ENCODE measurements around the gene CCR7. TPM values are rescaled to one million over a fixed set of nuclear protein-coding genes. Genes with fewer than 3 reads are reported as not detected.

CCR7 gene
- total RNA-seq, 1 experiment from 2014 or later: 0.57 TPM

- H3K27ac Mint-ChIP-seq: no peak overlapping the region
- peaks cover 17% of the 10 kb centered on the region for H3K4me1 Mint-ChIP-seq
- ChIA-PET POLR2A (interaction anchor here (0.6 kb wide), 1 partner anchor 170 kb away, joined by 4 read pairs; no protein-coding TSS in a partner anchor), CTCF (interaction anchor here (1.0 to 9.6 kb wide), 10 partner anchors 9 to 173 kb away, joined by 3 to 127 read pairs (median 6); partner anchors contain the start of genes IGFBP4 and TOP2A)
- no peaks in the 10 kb centered on the region for H3K36me3 Mint-ChIP-seq
- no peaks in the 10 kb centered on the region; the same call in 1 of the 2 replicates for H3K27me3 Mint-ChIP-seq (ENCODE audit: low read depth)
- ATAC-seq (no peak), DNase-seq (ENCODE audit: low spot score) (no peak)
- H3K4me3 Mint-ChIP-seq: no peak overlapping the region
- no peaks in the 10 kb centered on the region for H3K9me3 Mint-ChIP-seq
- TF ChIP-seq FOXP1 (CRISPR knock-in tag; IDR thresholded peaks at IDR 0.05; ENCODE audit: borderline replicate concordance): no peak
- TF ChIP-seq GRHL2 (CRISPR knock-in tag; IDR thresholded peaks at IDR 0.05; ENCODE audit: insufficient replicate concordance, severe bottlenecking): no peak
- TF ChIP-seq ZSCAN18 (CRISPR knock-in tag; IDR thresholded peaks at IDR 0.05): no peak
- no peak for TF ChIP-seq SOX15 (CRISPR knock-in tag; IDR thresholded peaks at IDR 0.05)
- no peak for TF ChIP-seq TEAD1 (CRISPR knock-in tag; IDR thresholded peaks at IDR 0.05)
- TF ChIP-seq, protein P1, sequence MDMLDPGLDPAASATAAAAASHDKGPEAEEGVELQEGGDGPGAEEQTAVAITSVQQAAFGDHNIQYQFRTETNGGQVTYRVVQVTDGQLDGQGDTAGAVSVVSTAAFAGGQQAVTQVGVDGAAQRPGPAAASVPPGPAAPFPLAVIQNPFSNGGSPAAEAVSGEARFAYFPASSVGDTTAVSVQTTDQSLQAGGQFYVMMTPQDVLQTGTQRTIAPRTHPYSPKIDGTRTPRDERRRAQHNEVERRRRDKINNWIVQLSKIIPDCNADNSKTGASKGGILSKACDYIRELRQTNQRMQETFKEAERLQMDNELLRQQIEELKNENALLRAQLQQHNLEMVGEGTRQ (CRISPR knock-in tag; IDR thresholded peaks at IDR 0.05): no peak
- TF ChIP-seq, protein P2, sequence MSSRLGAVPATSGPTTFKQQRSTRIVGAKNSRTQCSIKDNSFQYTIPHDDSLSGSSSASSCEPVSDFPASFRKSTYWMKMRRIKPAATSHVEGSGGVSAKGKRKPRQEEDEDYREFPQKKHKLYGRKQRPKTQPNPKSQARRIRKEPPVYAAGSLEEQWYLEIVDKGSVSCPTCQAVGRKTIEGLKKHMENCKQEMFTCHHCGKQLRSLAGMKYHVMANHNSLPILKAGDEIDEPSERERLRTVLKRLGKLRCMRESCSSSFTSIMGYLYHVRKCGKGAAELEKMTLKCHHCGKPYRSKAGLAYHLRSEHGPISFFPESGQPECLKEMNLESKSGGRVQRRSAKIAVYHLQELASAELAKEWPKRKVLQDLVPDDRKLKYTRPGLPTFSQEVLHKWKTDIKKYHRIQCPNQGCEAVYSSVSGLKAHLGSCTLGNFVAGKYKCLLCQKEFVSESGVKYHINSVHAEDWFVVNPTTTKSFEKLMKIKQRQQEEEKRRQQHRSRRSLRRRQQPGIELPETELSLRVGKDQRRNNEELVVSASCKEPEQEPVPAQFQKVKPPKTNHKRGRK (CRISPR knock-in tag; IDR thresholded peaks at IDR 0.05; ENCODE audit: borderline replicate concordance): no peak
Observed at GRCh38 chr17:40539711-40540411, 25.4 kb downstream of the CCR7 start.

DNA sequence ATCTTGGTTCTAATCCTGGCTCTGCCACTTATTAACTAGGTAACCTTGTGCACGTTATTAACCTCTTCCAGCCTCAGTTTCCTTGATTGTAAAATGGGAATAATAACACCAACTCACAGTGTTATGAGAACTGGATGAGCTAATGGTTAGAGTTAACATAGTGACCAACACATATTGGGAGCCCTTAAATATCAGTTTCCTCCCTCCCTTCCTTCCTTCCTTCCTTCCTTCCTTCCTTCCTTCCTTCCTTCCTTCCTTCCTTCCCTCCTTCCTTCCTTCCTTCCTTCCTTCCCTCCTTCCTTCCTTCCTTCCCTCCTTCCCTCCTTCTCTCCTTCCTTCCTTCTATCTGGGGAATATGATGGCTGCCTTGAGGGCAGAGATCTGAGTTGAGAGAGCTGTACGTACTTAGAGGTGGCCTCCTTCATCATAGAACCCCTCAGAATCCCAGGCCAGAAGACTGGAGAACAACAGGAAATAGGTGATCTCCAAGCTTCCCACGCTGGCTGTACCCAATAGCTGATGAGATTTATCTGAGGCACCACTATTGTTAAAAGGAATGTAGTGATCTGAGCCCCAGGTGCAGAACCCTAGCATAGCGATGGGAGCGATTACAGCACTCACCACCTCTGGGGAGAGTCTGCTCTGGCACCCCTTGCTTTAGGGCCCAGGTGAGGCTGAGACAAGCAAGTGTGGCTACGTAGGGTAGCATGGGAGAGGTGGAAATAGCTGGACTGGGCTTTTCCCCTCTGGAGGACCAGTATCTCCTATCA lies 26.2 kb downstream of the CCR7 start:
- TF ChIP-seq AR (CRISPR knock-in tag; IDR thresholded peaks at IDR 0.05) (no peak), ZNF416 (CRISPR knock-in tag; IDR thresholded peaks at IDR 0.05) (no peak), ATF6 (CRISPR knock-in tag; IDR thresholded peaks at IDR 0.05) (no peak)
- TF ChIP-seq, protein P3, sequence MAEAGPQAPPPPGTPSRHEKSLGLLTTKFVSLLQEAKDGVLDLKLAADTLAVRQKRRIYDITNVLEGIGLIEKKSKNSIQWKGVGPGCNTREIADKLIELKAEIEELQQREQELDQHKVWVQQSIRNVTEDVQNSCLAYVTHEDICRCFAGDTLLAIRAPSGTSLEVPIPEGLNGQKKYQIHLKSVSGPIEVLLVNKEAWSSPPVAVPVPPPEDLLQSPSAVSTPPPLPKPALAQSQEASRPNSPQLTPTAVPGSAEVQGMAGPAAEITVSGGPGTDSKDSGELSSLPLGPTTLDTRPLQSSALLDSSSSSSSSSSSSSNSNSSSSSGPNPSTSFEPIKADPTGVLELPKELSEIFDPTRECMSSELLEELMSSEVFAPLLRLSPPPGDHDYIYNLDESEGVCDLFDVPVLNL (CRISPR knock-in tag; IDR thresholded peaks at IDR 0.05; ENCODE audit: borderline replicate concordance, low read depth): no peak
- H3K36me3 Mint-ChIP-seq: no peaks in the 10 kb centered on the region
- H3K9me3 Mint-ChIP-seq: no peaks in the 10 kb centered on the region
- no peaks in the 10 kb centered on the region; the same call in 1 of the 2 replicates for H3K27me3 Mint-ChIP-seq (ENCODE audit: low read depth)
- H3K4me3 Mint-ChIP-seq: no peak overlapping the region
- no peak for DNase-seq (ENCODE audit: low spot score)
- POLR2A ChIA-PET: interaction anchor here (0.6 kb wide), 1 partner anchor 170 kb away, joined by 4 read pairs; no protein-coding TSS in a partner anchor
- no peak overlapping the region for H3K27ac Mint-ChIP-seq
- CTCF ChIA-PET: interaction anchor here (1.0 to 9.6 kb wide), 10 partner anchors 10 to 184 kb away, joined by 3 to 127 read pairs (median 7); partner anchors contain the start of gene IGFBP4
- ATAC-seq: 0 out of 2 replicates have a peak, but pooled peaks have one; percentile 22
- H3K4me1 Mint-ChIP-seq: peaks cover 17% of the 10 kb centered on the region
